Stimulated activated naive CD4-positive, alpha-beta T cell (primary cell): ENCODE measurements around the gene ATXN1.
"Not testable (repeated sequence)": the region's sequence is repeated elsewhere in the genome, so short reads cannot be mapped to it uniquely, and the experiment has no call there.

Source experiments
- DNase-seq, 6 experiments: peaks; one replicate each; lab custom pipeline; 2025; lab: John Stamatoyannopoulos, UW

Gene ATXN1

DNA sequence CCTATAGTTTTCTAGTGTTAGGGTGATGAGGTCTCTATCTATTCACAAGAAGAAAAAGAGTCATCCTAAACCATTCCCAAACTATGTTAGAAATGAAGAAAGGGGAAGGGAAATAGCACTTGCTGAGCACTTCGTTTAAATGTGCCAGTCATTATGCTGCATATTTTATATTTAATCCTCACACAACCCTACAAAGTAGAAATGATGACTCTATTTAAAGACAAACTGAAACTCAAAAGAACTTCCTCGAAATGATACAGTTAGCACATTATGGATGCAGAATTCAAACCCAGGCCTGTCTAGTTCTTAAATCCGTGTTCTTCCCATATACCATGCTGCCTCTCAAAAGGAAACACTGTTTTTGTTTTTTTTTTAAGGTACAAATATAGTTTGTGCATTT, 348.3 kb downstream of the ATXN1 start:
- no peak for DNase-seq

GRCh38 chr6:16412171-16412570, 349.1 kb downstream of the ATXN1 start:
- DNase-seq: no peak

- DNase-seq: peak; percentile 4 to 24 (median 5)
Measured at GRCh38 chr6:16409531-16410441, 351.5 kb downstream of the ATXN1 start.

GRCh38 chr6:16408766-16409165, 352.5 kb downstream of the ATXN1 start:
- DNase-seq: no peak

- no peak for DNase-seq
Measured at GRCh38 chr6:16406966-16407365, 354.3 kb downstream of the ATXN1 start.

GRCh38 chr6:16406538-16406937, 354.7 kb downstream of the ATXN1 start:
- not testable (repeated sequence) for DNase-seq

DNA sequence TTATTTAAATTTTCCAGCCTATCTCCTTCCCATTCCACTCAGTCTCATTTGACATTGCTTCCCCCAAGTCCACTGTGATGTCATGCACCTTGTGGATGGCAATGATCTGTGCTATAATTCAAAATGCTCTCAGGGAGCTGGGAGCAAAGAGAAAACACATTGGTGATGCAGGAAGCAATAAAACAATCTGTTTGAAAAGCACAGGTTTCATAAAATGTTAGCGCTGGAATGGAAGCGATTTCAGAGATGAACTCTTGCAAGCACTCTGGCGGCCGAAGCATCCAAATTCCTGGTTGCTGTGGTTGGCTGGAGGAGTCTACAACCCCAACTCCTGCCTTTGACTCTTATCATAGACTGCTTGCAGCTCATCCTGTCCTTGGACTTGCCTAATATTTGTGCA, 355.9 kb downstream of the ATXN1 start:
- no peak for DNase-seq

DNA sequence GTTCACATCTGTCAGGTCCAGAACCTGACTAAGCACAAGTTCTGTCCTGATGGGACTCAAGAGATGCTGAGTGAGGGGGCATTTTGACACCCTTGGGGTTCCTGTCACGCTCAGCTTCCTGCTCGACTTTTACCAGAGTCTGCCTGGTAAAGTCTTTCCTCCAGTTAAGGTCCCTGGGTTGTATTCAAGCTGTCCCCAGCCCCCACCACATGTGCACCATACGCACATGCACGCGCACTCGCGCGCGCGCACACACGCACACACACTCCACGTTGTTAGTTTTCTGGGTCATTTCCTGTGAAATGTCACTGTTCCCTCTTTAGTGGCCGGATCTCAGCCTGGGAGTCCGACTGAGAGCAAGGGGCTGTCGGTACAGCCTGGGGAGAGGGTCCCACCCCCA, 356.8 kb downstream of the ATXN1 start:
- no peak for DNase-seq

DNA sequence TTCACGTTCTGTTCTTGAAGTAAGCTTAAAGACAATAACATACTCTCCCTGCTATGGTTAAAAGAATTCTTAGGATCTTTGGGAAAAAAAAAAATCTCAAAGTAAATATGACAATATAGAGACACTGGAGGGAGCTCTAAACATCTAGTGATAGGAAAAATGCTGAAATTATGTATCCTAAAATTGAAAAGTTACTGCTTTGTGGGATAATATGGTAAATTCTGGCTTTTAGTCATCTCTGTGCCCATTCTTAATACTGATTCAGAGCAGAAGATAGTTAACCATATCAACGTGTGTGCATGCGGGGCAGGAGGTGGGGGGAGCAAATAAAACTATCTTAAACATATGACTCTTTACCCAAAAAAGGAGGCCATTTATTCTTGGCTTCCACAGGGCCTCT, 357.4 kb downstream of the ATXN1 start:
- no peak for DNase-seq

DNA sequence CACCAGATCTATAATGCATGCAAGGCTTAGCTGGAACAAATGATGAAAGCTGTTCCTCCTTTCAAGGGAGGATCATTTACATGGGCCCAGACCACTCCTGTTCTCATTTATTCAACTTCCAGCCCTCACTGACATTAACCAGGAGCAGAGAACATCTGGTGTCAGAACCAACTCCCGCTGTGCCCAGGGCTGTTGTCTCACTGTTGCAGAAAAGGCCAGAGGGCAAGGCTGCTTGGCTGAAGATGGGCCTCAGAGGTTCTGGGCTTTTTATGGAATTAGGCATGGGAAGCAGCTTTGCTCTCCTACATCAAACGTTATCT, 358.7 kb downstream of the ATXN1 start:
- DNase-seq: no peak

GRCh38 chr6:16400248-16400760, 361.0 kb downstream of the ATXN1 start:
- no peak for DNase-seq

DNA sequence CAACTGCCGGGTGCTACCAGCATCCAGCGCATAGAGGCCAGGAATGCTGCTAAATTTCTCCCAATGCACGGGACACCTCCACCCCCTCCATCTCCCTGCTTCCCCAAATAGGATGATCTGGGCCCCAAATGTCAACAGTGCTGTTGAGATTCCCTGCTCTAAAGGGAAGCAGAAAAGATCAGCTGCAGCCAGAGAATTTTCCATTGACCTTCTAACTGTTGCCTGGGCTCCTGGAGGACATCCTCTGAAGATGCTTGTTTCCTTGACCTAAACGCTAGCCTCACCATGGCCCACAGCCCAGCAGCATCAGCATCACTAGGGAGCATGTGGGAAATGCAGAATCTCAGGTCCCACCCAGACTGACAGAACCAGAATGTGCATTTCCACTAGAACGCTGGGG, 361.6 kb downstream of the ATXN1 start:
- DNase-seq: no peak

DNA sequence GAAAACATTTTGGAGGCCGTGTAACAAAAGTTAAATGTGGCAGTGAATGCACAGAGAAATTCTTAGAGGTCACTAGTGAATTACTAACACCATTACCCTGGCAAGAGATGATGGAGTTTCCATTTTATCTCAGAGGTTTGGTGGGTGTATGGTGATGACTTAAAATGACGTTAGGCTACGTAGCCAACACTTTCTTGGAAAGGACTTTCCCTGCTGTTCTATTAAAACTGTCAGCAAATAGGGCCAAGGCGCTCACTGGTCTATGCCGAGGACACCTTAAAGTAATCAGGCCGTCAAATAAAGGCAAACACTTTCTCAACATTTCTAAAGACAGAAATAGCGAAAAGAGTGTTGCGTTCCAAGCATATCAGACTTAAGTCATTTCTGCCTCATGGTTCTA, 362.1 kb downstream of the ATXN1 start:
- no peak for DNase-seq

DNA sequence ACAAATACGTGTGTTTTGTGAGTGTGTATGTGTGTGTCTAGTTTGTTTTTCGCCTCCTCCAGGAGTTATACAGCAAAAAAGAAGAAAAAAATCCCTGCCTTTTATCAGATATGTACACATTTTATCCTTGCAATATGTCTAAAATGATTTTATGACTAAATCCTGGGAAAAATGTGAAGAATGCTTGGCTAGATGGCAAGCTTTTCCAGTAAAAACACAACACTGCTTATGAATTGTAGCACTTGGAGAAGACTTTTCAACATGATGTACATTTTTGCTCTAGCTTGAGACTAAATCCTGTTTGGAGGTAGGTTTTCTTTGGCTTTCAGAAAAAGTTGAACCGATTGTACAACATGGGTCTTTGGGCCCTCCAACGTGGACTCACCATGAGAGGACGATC, 362.7 kb downstream of the ATXN1 start:
- no peak for DNase-seq

DNA sequence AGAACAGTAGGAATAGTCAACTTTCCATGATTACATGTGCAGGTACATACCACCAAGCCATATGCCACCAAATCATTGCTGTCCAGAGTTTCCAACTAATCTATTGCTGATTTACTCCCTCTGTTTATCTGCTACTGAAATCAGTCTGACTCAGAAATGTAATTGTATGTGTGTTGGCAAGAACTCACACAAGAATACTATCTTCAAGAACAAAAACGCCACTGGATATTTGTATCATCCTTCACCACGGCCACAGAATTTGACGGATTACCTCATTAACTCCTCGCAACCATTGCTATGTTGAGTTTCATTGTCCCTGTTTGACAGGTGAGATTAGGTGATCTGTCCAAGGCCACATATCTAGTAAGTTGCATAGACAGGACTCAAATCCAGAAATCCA, 363.6 kb downstream of the ATXN1 start:
- DNase-seq: no peak

- DNase-seq: no peak
Measured at GRCh38 chr6:16396497-16397319, 364.6 kb downstream of the ATXN1 start.

DNA sequence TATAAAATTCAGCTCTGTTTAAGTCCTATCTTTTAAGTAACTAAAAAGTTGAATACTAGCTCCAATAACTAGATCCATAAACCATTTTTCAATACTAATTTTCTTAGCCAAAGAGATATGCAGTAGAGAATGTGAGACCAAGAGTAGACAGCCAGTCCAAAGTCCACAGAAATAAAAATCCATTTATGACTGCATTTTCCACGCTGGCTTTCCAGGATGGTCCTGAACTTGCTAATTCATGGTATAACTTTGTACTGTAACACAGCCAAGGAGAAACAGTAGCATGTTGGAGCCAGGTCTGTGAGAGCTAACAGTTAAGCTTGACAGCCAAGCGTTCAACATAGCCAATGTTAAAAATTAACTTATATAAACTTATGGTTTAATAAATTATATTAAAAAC, 366.6 kb downstream of the ATXN1 start:
- no peak for DNase-seq

DNA sequence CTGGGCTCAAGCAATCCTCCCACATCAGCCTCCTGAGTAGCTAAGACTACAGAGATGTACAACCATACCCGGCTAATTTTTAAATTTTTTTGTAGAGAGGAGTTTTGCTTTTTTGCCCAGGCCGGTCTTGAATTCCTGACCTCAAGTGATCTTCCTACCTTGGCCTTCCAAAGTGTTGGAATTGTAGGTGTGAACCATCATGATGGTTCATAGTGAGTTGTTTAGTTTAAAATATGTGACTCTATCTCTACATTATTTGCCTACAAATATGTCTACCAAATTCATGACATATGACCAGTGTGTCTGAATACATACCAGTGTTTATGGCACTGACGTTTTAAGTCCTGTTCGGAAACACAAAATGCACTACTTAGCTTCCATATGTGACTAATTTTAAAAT, 367.9 kb downstream of the ATXN1 start:
- DNase-seq: no peak

DNA sequence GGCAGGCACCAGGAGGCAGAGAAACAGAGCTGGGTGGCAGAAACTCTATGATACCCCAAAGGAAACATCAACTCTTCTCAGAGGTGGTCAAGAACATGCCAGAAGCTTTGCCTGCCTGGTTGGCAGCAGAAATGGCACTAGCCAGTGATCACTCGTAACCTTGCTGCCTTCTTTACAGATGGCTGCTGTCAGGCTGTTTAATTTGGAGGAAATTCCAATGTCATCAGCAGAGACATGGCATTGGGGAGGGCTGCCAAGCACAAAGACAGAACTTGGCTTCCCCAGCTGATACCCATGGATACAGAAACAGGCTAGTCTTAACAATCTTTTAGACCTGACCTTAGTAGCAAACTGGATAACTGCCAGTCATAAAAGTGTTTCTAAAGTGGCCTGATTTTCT, 369.2 kb downstream of the ATXN1 start:
- no peak for DNase-seq

DNA sequence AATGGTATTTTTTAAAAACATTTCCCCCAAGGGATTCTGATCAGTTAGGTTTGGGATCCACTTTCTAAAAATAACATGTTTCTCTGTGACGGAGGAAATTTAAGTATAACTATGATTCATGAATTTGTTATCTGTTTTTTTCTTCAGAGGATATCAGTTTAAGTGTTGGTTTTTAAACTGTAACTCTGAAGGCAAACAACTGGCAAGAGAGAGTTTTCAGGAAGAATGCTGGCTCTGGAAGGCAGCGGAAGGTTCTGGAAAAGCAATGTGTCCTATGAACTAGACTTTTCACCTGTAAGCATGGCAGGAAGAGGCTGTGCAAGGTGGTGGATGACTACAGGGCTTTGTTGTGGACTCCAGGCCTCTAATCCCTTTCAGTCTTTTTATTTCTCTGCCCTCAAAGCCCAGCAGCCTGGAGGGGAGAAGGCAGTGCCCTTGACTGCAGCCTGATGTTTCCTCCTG, 369.8 kb downstream of the ATXN1 start:
- DNase-seq: no peak

DNA sequence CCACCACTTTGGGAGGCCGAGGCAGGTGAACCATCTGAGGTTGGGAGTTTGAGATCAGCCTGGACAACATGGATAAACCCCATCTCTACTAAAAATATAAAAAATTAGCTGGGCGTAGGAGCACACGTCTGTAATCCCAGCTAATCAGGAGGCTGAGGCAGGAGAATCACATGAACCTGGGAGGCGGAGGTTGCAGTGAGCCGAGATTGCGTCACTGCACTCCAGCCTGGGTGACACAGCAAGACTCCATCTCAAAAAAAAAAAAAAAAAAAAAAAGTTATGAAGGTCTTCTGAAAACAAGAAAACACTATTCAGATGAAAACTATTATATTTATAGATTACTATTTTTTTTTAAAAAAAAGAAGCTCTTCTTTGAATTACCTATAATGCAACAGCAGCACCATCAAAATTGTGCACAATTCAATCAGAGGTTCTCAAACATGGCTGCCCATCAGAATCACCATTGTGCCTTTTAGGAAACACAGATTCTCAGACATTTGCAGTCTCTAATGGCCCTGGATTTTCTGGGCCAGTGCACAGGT, 370.3 kb downstream of the ATXN1 start:
- DNase-seq: not testable (repeated sequence)

DNA sequence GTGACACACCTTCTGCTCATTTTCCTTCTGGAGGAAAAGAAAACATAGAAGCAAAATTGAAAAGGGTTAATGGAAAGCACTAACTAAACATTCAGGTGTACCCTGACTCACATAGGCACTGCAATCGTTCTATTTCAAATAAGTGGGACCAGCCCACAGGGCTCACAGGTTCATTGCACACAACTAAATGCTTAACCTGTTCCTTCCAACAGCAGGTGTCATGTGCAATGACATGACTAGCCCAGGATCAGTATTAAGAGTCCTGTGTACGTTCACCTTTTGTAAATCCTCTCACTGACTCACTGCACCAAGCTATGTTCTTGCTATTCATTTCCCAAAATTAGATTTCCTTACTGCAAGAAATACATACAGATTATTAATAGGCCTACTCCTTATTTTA, 371.6 kb downstream of the ATXN1 start:
- DNase-seq: no peak

DNA sequence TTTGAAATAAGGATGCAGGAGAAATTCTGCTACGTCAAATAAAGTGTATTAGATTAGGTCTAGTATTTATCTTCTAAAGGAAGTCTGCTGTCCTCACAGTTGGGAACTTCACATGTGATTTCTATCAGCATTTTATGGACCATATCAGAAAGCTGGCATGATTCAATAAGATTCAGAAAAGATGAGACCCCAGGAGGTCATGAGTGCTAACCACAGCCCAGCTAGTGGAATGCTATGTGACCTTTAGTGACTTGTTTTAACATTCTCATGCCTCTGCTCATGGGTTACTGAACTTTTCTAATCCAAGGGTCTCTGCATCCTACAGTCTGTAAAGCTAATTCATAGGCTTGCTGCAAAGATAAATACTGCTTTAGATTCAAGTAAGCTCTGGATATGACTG, 372.8 kb downstream of the ATXN1 start:
- no peak for DNase-seq
